HEK293 (cell line): ENCODE measurements around the gene GHRL.

Experiments
- CTCF ChIA-PET: fragments of 350-600 bp; formaldehyde crosslinking; extraction: SDS; loops from one replicate; lab custom pipeline; 2021; ENCODE audit warnings: antibody characterized with exemption; lab: Yijun Ruan, JAX
- POLR2A ChIA-PET: fragments of 300-600 bp; formaldehyde crosslinking; extraction: SDS; loops from one replicate; lab custom pipeline; 2020; ENCODE audit warnings: antibody characterized with exemption, inconsistent platforms; lab: Yijun Ruan, JAX
- H3K27ac ChIP-seq: fragments of 200-500 bp; sonication (Bioruptor generic); 2 replicates; pipeline ENCODE4 v1.5.1; 2014; ENCODE audit warnings: low read depth, low read length, control low read depth, inconsistent platforms; ENCODE audit errors: extremely low read depth
- H3K36me3 ChIP-seq, 2 experiments: fragments of 200-500 bp in 1 of 2; sonication (Bioruptor generic) in 1 of 2; 1 replicate in 1 of 2; 2 replicates in 1 of 2; pipeline ENCODE4 v1.5.1; 2014 to 2017; ENCODE audit warnings: inconsistent platforms in 2 of 2, low read length in 2 of 2; ENCODE audit not compliant: control insufficient read depth in 2 of 2, insufficient read depth in 1 of 2
- H3K4me1 ChIP-seq: fragments of 200-500 bp; sonication (Bioruptor generic); 2 replicates; pipeline ENCODE4 v1.5.1; 2014; ENCODE audit warnings: mild to moderate bottlenecking, low read length, inconsistent platforms; ENCODE audit not compliant: control insufficient read depth, insufficient read depth
- H3K4me3 ChIP-seq: 2 replicates; pipeline ENCODE4 v1.5.1; 2011; ENCODE audit warnings: low read depth, mild to moderate bottlenecking, control low read depth, low read length, moderate library complexity
- H3K9me3 ChIP-seq: fragments of 200-500 bp; sonication (Bioruptor generic); 2 replicates; pipeline ENCODE4 v1.5.1; 2014; ENCODE audit warnings: low read depth, low read length, inconsistent platforms; ENCODE audit not compliant: control insufficient read depth, insufficient read depth
- EGR2 ChIP-seq: fragments of 450-650 bp; formaldehyde crosslinking; IDR thresholded peaks from 2 replicates; pipeline ENCODE4 v1.5.1; 2016; ENCODE audit warnings: low read depth, missing biosample characterization, missing genetic modification characterization
- GLIS2 ChIP-seq: fragments of 450-650 bp; formaldehyde crosslinking; IDR thresholded peaks from 2 replicates; pipeline ENCODE4 v1.5.1; 2016; ENCODE audit warnings: missing biosample characterization, missing genetic modification characterization
- PRDM1 ChIP-seq: fragments of 450-650 bp; formaldehyde crosslinking; IDR thresholded peaks from 2 replicates; pipeline ENCODE4; 2016; ENCODE audit warnings: missing biosample characterization, missing genetic modification characterization
- SP7 ChIP-seq: fragments of 450-650 bp; formaldehyde crosslinking; IDR thresholded peaks from 2 replicates; pipeline ENCODE4 v1.5.1; 2016; ENCODE audit warnings: missing biosample characterization, missing genetic modification characterization
- ZBTB21 ChIP-seq: fragments of 450-650 bp; formaldehyde crosslinking; IDR thresholded peaks from 2 replicates; pipeline ENCODE4 v1.5.1; 2017; ENCODE audit warnings: missing biosample characterization, missing genetic modification characterization
- ZFHX2 ChIP-seq: fragments of 450-650 bp; formaldehyde crosslinking; conservative IDR thresholded peaks from 2 replicates; pipeline ENCODE4 v1.5.1; 2016; ENCODE audit warnings: missing biosample characterization, missing genetic modification characterization
- ZFP41 ChIP-seq: fragments of 450-650 bp; formaldehyde crosslinking; IDR thresholded peaks from 2 replicates; pipeline ENCODE4 v1.5.1; 2016; ENCODE audit warnings: missing biosample characterization, missing genetic modification characterization, borderline replicate concordance
- ZIC2 ChIP-seq: fragments of 450-650 bp; formaldehyde crosslinking; IDR thresholded peaks from 2 replicates; pipeline ENCODE4 v1.5.1; 2016; ENCODE audit warnings: missing biosample characterization, missing genetic modification characterization
- ZNF10 ChIP-seq: fragments of 450-650 bp; formaldehyde crosslinking; IDR thresholded peaks from 2 replicates; pipeline ENCODE4 v1.5.1; 2017; ENCODE audit warnings: missing biosample characterization, missing genetic modification characterization
- ZNF138 ChIP-seq: fragments of 450-650 bp; formaldehyde crosslinking; IDR thresholded peaks from 2 replicates; pipeline ENCODE4 v1.5.1; 2016; ENCODE audit warnings: missing biosample characterization, missing genetic modification characterization, borderline replicate concordance
- ZNF184 ChIP-seq: fragments of 450-650 bp; IDR thresholded peaks from 2 replicates; pipeline ENCODE4 v1.5.1; 2018; ENCODE audit warnings: missing biosample characterization, mild to moderate bottlenecking, missing genetic modification characterization
- ZNF24 ChIP-seq: fragments of 450-650 bp; formaldehyde crosslinking; IDR thresholded peaks from 2 replicates; pipeline ENCODE4 v1.5.1; 2016; ENCODE audit warnings: missing biosample characterization, missing genetic modification characterization
- ZNF302 ChIP-seq: fragments of 450-650 bp; formaldehyde crosslinking; IDR thresholded peaks from 2 replicates; pipeline ENCODE4 v1.5.1; 2016; ENCODE audit warnings: missing biosample characterization, missing genetic modification characterization, low read depth
- ZNF341 ChIP-seq: fragments of 450-650 bp; formaldehyde crosslinking; IDR thresholded peaks from 2 replicates; pipeline ENCODE4; 2016; ENCODE audit warnings: low read depth, missing biosample characterization, missing genetic modification characterization
- ZNF548 ChIP-seq: fragments of 450-650 bp; formaldehyde crosslinking; IDR thresholded peaks from 2 replicates; pipeline ENCODE4 v1.5.1; 2016; ENCODE audit warnings: missing biosample characterization, missing genetic modification characterization
- ZNF626 ChIP-seq: fragments of 450-650 bp; sonication (Bioruptor Pico); formaldehyde crosslinking; IDR thresholded peaks from 2 replicates; pipeline ENCODE4 v1.5.1; 2018; ENCODE audit warnings: missing biosample characterization, missing genetic modification characterization, inconsistent platforms
- ZNF677 ChIP-seq: fragments of 450-650 bp; IDR thresholded peaks from 2 replicates; pipeline ENCODE4 v1.5.0; 2018; ENCODE audit warnings: missing biosample characterization, mild to moderate bottlenecking, missing genetic modification characterization, moderate library complexity
- ZNF791 ChIP-seq: fragments of 450-650 bp; formaldehyde crosslinking; IDR thresholded peaks from 2 replicates; pipeline ENCODE4 v1.5.1; 2016; ENCODE audit warnings: missing biosample characterization, missing genetic modification characterization
- ZSCAN16 ChIP-seq: fragments of 450-650 bp; formaldehyde crosslinking; IDR thresholded peaks from 2 replicates; pipeline ENCODE4 v1.5.1; 2016; ENCODE audit warnings: missing biosample characterization, missing genetic modification characterization
- TF ChIP-seq, protein P1 (sequence below): fragments of 450-650 bp; formaldehyde crosslinking; IDR thresholded peaks from 2 replicates; pipeline ENCODE4 v1.5.1; 2016; ENCODE audit warnings: missing biosample characterization, missing genetic modification characterization
- TF ChIP-seq, protein P2 (sequence below): fragments of 450-650 bp; formaldehyde crosslinking; IDR thresholded peaks from 2 replicates; pipeline ENCODE4 v1.5.1; 2017; ENCODE audit warnings: missing biosample characterization, missing genetic modification characterization
- TF ChIP-seq, protein P3 (sequence below): fragments of 450-650 bp; formaldehyde crosslinking; IDR thresholded peaks from 2 replicates; pipeline ENCODE4 v1.5.1; 2016; ENCODE audit warnings: missing biosample characterization, missing genetic modification characterization
- TF ChIP-seq, protein P4 (sequence below): fragments of 450-650 bp; formaldehyde crosslinking; IDR thresholded peaks from 2 replicates; pipeline ENCODE4 v1.5.1; 2016; ENCODE audit warnings: missing biosample characterization, missing genetic modification characterization
- TF ChIP-seq, protein P5 (sequence below): fragments of 450-650 bp; formaldehyde crosslinking; IDR thresholded peaks from 2 replicates; pipeline ENCODE4 v1.5.1; 2016; ENCODE audit warnings: missing biosample characterization, missing genetic modification characterization

Gene GHRL

DNA sequence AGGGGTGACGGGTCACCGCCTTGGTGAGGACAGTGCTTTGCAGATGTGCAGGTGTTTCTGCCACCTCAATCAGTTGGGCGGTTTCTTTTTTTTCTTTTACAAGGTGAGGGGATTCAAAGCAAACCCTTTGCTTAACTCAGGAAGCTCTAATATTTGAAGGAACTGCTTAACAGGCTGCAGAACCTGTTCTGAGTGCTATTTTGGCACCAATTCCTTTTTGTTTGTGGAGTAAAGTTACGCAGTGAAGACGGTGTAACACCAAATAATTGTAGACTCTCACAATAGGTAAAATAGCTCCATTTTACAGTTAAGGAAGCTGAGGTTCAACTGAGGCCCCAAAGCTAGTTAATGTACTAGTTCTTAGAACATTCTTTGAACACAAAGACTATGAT is 6.6 kb downstream of the GHRL start:
- Histone ChIP-seq H3K36me3 (peaks cover 11 to 85% of the 10 kb centered on the region in 2 experiments; a peak in 2 of 3 replicates), H3K9me3 (no peaks in the 10 kb centered on the region), H3K27ac (no peak overlapping the region), H3K4me1 (no peaks in the 10 kb centered on the region), H3K4me3 (no peak overlapping the region)
- CTCF ChIA-PET, result interaction anchor here (0.9 to 1.4 kb wide), 2 partner anchors 23 to 231 kb away, joined by 3 read pairs; no protein-coding TSS in a partner anchor
- TF ChIP-seq ZNF302 (tag by site-specific recombination) (no peak), ZNF791 (tag by site-specific recombination) (no peak), GLIS2 (no peak), ZNF677 (no peak), ZNF341 (tag by site-specific recombination) (no peak), ZIC2 (no peak), ZNF548 (tag by site-specific recombination) (no peak), ZSCAN16 (tag by site-specific recombination) (no peak), ZBTB21 (tag by site-specific recombination) (no peak), ZFP41 (tag by site-specific recombination) (no peak), SP7 (no peak)
- TF ChIP-seq, protein P1, sequence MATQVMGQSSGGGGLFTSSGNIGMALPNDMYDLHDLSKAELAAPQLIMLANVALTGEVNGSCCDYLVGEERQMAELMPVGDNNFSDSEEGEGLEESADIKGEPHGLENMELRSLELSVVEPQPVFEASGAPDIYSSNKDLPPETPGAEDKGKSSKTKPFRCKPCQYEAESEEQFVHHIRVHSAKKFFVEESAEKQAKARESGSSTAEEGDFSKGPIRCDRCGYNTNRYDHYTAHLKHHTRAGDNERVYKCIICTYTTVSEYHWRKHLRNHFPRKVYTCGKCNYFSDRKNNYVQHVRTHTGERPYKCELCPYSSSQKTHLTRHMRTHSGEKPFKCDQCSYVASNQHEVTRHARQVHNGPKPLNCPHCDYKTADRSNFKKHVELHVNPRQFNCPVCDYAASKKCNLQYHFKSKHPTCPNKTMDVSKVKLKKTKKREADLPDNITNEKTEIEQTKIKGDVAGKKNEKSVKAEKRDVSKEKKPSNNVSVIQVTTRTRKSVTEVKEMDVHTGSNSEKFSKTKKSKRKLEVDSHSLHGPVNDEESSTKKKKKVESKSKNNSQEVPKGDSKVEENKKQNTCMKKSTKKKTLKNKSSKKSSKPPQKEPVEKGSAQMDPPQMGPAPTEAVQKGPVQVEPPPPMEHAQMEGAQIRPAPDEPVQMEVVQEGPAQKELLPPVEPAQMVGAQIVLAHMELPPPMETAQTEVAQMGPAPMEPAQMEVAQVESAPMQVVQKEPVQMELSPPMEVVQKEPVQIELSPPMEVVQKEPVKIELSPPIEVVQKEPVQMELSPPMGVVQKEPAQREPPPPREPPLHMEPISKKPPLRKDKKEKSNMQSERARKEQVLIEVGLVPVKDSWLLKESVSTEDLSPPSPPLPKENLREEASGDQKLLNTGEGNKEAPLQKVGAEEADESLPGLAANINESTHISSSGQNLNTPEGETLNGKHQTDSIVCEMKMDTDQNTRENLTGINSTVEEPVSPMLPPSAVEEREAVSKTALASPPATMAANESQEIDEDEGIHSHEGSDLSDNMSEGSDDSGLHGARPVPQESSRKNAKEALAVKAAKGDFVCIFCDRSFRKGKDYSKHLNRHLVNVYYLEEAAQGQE, result no peak
- TF ChIP-seq, protein P2, sequence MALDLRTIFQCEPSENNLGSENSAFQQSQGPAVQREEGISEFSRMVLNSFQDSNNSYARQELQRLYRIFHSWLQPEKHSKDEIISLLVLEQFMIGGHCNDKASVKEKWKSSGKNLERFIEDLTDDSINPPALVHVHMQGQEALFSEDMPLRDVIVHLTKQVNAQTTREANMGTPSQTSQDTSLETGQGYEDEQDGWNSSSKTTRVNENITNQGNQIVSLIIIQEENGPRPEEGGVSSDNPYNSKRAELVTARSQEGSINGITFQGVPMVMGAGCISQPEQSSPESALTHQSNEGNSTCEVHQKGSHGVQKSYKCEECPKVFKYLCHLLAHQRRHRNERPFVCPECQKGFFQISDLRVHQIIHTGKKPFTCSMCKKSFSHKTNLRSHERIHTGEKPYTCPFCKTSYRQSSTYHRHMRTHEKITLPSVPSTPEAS (tag by site-specific recombination), result no peak
- TF ChIP-seq, protein P3, sequence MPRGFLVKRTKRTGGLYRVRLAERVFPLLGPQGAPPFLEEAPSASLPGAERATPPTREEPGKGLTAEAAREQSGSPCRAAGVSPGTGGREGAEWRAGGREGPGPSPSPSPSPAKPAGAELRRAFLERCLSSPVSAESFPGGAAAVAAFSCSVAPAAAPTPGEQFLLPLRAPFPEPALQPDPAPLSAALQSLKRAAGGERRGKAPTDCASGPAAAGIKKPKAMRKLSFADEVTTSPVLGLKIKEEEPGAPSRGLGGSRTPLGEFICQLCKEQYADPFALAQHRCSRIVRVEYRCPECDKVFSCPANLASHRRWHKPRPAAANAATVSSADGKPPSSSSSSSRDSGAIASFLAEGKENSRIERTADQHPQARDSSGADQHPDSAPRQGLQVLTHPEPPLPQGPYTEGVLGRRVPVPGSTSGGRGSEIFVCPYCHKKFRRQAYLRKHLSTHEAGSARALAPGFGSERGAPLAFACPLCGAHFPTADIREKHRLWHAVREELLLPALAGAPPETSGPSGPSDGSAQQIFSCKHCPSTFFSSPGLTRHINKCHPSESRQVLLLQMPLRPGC, result no peak
- TF ChIP-seq, protein P4, sequence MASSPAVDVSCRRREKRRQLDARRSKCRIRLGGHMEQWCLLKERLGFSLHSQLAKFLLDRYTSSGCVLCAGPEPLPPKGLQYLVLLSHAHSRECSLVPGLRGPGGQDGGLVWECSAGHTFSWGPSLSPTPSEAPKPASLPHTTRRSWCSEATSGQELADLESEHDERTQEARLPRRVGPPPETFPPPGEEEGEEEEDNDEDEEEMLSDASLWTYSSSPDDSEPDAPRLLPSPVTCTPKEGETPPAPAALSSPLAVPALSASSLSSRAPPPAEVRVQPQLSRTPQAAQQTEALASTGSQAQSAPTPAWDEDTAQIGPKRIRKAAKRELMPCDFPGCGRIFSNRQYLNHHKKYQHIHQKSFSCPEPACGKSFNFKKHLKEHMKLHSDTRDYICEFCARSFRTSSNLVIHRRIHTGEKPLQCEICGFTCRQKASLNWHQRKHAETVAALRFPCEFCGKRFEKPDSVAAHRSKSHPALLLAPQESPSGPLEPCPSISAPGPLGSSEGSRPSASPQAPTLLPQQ (tag by site-specific recombination), result no peak
- POLR2A ChIA-PET, result interaction anchor here (0.6 kb wide), 1 partner anchor 9 kb away, joined by 5 read pairs; no protein-coding TSS in a partner anchor

DNA sequence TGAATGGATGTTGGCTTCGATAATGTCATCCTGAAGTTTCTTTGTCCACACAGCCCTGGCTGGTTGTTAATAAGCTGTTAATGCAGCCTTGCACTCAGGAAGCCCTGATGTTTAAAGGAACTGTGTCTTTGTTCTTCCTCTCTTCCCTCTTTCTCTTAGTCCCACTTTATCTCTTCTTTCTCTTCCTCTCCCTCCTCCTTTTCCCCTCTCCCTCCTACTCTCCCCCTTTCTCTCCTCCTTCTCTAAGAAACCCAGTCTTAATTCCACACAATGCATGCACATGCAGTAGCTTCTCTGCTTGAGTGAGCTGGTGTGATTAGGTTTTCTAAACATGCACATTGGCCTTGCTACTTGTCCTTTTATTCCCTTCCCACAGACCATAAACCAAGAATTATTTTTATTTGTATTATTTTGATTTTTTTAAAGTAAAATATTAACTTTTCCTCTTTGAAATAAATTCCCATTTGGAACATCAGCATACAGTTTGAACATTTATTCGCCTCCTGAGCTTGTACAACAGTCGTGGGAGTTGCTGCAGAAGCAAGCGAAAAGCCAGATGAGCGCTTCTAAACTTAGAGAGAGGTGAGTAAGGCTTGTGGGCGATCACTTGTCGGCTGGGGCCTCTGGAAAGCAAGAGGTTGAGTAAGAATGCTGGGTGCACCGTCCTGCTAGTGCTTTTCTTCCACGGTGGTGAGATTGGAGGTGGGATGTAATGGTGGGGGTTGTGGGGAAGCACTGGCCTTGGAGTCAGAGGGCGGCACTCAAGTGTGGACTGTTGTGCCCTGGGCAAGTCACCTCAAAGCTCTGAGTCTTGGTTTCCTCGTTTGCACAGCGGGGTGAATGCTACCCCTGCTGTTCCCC is 7.2 kb downstream of the GHRL start:
- Histone ChIP-seq H3K4me1 (no peaks in the 10 kb centered on the region), H3K9me3 (no peaks in the 10 kb centered on the region), H3K27ac (no peak overlapping the region), H3K4me3 (no peak overlapping the region), H3K36me3 (peaks cover 11 to 85% of the 10 kb centered on the region in 2 experiments; a peak in 2 of 3 replicates)
- POLR2A ChIA-PET, result no interaction called here
- CTCF ChIA-PET, result interaction anchor here (1.4 kb wide), 1 partner anchor 22 kb away, joined by 3 read pairs; no protein-coding TSS in a partner anchor
- TF ChIP-seq ZNF24 (no peak), ZNF10 (tag by site-specific recombination) (no peak), ZFHX2 (tag by site-specific recombination) (peak; percentile 53; the same call in 1 of the 2 replicates), ZNF184 (tag by site-specific recombination) (no peak), ZNF626 (tag by site-specific recombination) (no peak), EGR2 (tag by site-specific recombination) (peak; percentile 69; the same call in 1 of the 2 replicates), ZNF138 (no peak), PRDM1 (tag by site-specific recombination) (peak; percentile 95)
- TF ChIP-seq, protein P5, sequence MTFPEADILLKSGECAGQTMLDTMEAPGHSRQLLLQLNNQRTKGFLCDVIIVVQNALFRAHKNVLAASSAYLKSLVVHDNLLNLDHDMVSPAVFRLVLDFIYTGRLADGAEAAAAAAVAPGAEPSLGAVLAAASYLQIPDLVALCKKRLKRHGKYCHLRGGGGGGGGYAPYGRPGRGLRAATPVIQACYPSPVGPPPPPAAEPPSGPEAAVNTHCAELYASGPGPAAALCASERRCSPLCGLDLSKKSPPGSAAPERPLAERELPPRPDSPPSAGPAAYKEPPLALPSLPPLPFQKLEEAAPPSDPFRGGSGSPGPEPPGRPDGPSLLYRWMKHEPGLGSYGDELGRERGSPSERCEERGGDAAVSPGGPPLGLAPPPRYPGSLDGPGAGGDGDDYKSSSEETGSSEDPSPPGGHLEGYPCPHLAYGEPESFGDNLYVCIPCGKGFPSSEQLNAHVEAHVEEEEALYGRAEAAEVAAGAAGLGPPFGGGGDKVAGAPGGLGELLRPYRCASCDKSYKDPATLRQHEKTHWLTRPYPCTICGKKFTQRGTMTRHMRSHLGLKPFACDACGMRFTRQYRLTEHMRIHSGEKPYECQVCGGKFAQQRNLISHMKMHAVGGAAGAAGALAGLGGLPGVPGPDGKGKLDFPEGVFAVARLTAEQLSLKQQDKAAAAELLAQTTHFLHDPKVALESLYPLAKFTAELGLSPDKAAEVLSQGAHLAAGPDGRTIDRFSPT (tag by site-specific recombination), result no peak
